Breast epithelium (tissue), 4 donors: ENCODE measurements around the gene NAV2. TPM values are rescaled to one million over a fixed set of nuclear protein-coding genes. Genes with fewer than 3 reads are reported as not detected.

Experiments used
- DNase-seq, 2 donors: peaks; one replicate each; pipeline ENCODE4 v3.0.0-alpha.2; 2019; ENCODE audit warnings: low spot score in 2 of 2
- H3K27ac ChIP-seq, 2 donors: fragments of 200-600 bp; sonication (generic) in 1 of 2; one replicate each; pipeline ENCODE4 v1.5.1; 2016 to 2019; ENCODE audit warnings: mild to moderate bottlenecking in 1 of 2
- H3K27me3 ChIP-seq, 2 donors: fragments of 200-600 bp; sonication (generic) in 1 of 2; one replicate each; pipeline versions ENCODE4 v1.5.1 to v1.6.0; 2017 to 2019; ENCODE audit warnings: control low read depth in 1 of 2, mild to moderate bottlenecking in 1 of 2
- H3K36me3 ChIP-seq: fragments of 200-600 bp; one replicate; pipeline ENCODE4 v1.5.1; 2019
- H3K4me1 ChIP-seq, 2 donors: fragments of 200-600 bp; sonication (generic); one replicate each; pipeline ENCODE4 v1.5.1; 2016 to 2019; ENCODE audit warnings: control low read depth in 1 of 2
- H3K4me3 ChIP-seq, 3 donors: fragments of 200-600 bp; sonication (generic); 1 replicate in 2 of 3; 2 replicates in 1 of 3; pipeline ENCODE4 v1.5.1; 2016 to 2019; ENCODE audit warnings: mild to moderate bottlenecking in 3 of 3, moderate library complexity in 2 of 3
- H3K9me3 ChIP-seq, 2 donors: fragments of 200-600 bp; sonication (generic) in 1 of 2; one replicate each; pipeline ENCODE4 v1.5.1; 2016 to 2019; ENCODE audit warnings: control low read depth in 1 of 2
- CTCF ChIP-seq, 3 donors: fragments of 450-650 bp; IDR thresholded peaks; one replicate each; pipeline ENCODE4 v1.5.1; 2016 to 2017; ENCODE audit warnings: antibody characterized with exemption in 3 of 3, mild to moderate bottlenecking in 3 of 3, moderate library complexity in 3 of 3
- POLR2A ChIP-seq: fragments of 450-650 bp; IDR thresholded peaks from one replicate; pipeline ENCODE4 v1.6.1; 2016; ENCODE audit warnings: antibody characterized with exemption, mild to moderate bottlenecking, moderate library complexity
- POLR2AphosphoS5 ChIP-seq, 3 donors: sonication (generic); formaldehyde crosslinking; IDR thresholded peaks; one replicate each; pipeline ENCODE4 v1.6.1; 2017; ENCODE audit warnings: antibody characterized with exemption in 3 of 3
- intact Hi-C: fragments of 100-400 bp; cut with DNase I; formaldehyde crosslinking; loops from one replicate; pipeline ENCODE4 v1.15.1; 2023; ENCODE audit warnings: low total_unique reads
- total RNA-seq, 3 donors: library from RNA; depleted of rRNA; stranded (reverse); fragments of >200 nt; gene quantifications; one replicate each; pipeline ENCODE4 v1.1.0, GENCODE V29; 2016

The NAV2 gene
- total RNA-seq, 3 donors from 2014 or later, result 28.2 to 61.8 (median 31.4) TPM

GRCh38 chr11:19770277-19770676 lies 57.6 kb downstream of the NAV2 start:
- no peak for TF ChIP-seq CTCF (IDR thresholded peaks at IDR 0.05)
- no peak for TF ChIP-seq POLR2AphosphoS5 (IDR thresholded peaks at IDR 0.05)
- no peak for TF ChIP-seq POLR2A
- Histone ChIP-seq H3K27ac (no peak overlapping the region), H3K4me1 (no peaks in the 10 kb centered on the region), H3K36me3 (no peaks in the 10 kb centered on the region), H3K9me3 (no peaks in the 10 kb centered on the region), H3K4me3 (no peak overlapping the region), H3K27me3 (no peaks in the 10 kb centered on the region)
- no peak for DNase-seq
- intact Hi-C loops, result no loop called here

DNA sequence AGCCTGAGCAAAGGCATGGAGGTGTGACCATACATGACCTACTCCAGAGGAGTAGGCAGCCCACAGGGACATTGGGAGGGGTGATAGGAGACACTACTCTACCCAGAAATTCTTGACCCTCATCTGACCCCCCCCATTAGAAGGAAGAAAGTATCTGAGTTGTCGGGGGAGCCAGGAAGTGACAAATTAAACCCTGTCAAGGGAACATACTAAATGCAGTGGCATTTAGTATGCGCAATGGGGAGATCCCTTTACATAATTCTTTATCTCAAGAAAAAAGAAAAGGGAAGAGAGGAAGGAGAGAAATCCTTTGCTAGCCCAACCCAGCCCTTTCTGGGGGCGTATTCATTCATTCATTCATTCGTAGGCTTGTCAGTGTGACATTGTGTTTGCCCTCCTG lies 58.8 kb downstream of the NAV2 start:
- no peaks in the 10 kb centered on the region for H3K36me3 ChIP-seq
- no peak for TF ChIP-seq POLR2AphosphoS5 (IDR thresholded peaks at IDR 0.05)
- TF ChIP-seq POLR2A, result no peak
- TF ChIP-seq CTCF (IDR thresholded peaks at IDR 0.05), result no peak
- no peak overlapping the region for H3K27ac ChIP-seq
- H3K9me3 ChIP-seq, result no peaks in the 10 kb centered on the region
- H3K4me1 ChIP-seq, result no peaks in the 10 kb centered on the region
- H3K4me3 ChIP-seq, result no peak overlapping the region
- intact Hi-C loops, result no loop called here
- H3K27me3 ChIP-seq, result no peaks in the 10 kb centered on the region
- DNase-seq, result no peak

DNA sequence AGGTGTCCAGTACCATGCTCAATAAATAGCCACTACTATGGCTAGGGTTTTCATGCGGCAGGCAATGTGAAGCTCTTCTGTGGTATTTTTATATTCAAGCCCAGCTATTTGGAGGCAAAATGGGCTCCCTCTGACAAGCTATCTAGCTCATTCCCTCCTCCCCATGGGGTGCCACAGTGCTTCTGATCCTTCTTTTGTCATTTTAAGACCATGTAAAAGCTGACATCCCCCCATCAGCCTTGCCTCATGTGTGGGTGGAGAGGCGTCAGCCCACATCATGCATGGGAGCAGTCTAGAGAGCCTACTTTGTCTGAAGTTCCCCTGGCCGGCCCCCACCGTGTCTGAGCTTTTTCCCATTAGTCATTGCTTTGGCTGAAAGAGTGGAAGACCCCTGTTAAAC lies 59.8 kb downstream of the NAV2 start:
- no peak overlapping the region for H3K4me3 ChIP-seq
- intact Hi-C loops, result no loop called here

DNA sequence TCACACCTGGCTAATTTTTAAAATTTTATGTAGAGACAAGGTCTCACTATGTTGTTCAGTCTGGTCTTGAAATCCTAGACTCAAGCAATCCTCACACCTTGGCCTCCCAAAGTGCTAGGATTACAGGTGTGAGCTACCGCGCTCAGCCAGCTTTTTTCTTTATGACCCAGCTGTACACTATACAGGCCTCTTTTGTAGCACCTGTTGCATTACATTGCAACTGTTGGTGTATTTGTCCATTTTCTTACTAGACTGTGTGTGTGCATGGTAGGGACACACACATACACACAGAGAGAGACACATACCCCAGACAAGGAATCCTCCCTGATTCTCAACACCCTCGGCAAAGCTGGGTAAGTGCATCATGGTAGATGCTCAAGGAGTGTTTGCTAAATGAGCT lies 61.7 kb downstream of the NAV2 start:
- no peak for DNase-seq
- H3K27ac ChIP-seq, result no peak overlapping the region
- intact Hi-C loops, result no loop called here
- H3K36me3 ChIP-seq, result no peaks in the 10 kb centered on the region
- no peak overlapping the region for H3K4me3 ChIP-seq
- TF ChIP-seq POLR2AphosphoS5 (IDR thresholded peaks at IDR 0.05) (no peak), POLR2A (no peak), CTCF (IDR thresholded peaks at IDR 0.05) (no peak)
- no peaks in the 10 kb centered on the region for H3K9me3 ChIP-seq
- H3K4me1 ChIP-seq, result no peaks in the 10 kb centered on the region
- no peaks in the 10 kb centered on the region for H3K27me3 ChIP-seq

More for the DNA sequence above, 59.8 kb downstream of the NAV2 start:
- H3K27ac ChIP-seq, result no peak overlapping the region
- DNase-seq, result no peak
- H3K4me1 ChIP-seq, result no peaks in the 10 kb centered on the region
- H3K27me3 ChIP-seq, result no peaks in the 10 kb centered on the region
- no peaks in the 10 kb centered on the region for H3K9me3 ChIP-seq
- TF ChIP-seq POLR2AphosphoS5 (IDR thresholded peaks at IDR 0.05) (no peak), POLR2A (no peak), CTCF (IDR thresholded peaks at IDR 0.05) (no peak)
- H3K36me3 ChIP-seq, result no peaks in the 10 kb centered on the region

DNA sequence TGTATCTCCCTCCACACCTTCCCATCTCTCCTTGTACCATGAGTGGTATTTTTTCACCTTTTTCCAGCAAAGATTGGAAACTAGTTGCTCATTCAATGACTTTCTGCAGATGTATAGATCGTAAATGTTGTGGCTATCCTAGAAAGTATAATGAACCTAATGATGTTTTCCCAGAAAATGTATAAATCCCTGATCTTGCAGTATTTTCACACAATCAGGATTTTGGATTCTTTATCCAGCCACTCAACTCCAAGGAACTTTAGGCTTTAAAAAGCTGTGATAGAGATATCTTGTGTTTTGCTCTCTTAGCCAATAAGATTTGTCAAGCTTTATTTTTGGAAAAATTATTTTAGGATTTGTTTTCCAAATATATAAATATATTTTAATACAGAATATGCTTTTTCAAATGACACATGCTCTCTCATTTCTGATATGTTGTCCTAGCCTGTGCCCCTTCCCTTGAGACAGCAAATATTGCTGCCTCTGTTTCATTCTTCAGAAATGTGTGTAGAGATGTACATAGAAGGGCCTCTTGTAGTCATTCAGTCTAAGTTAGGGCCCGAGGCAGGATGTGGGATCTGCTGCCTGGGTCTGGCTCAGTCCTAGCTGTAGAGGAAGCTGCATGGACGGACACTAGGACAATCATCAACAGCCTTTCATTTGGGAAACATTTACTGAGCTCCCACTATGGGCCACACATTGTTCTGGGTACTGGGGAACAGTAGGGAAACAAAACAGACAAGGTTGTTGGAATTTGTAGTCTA lies 62.4 kb downstream of the NAV2 start:
- no peak for TF ChIP-seq POLR2A
- TF ChIP-seq POLR2AphosphoS5 (IDR thresholded peaks at IDR 0.05), result no peak
- TF ChIP-seq CTCF (IDR thresholded peaks at IDR 0.05), result no peak
- no peak overlapping the region for H3K4me3 ChIP-seq
- H3K27ac ChIP-seq, result no peak overlapping the region
- H3K27me3 ChIP-seq, result no peaks in the 10 kb centered on the region
- H3K9me3 ChIP-seq, result no peaks in the 10 kb centered on the region
- DNase-seq, result no peak
- no peaks in the 10 kb centered on the region for H3K36me3 ChIP-seq
- no peaks in the 10 kb centered on the region for H3K4me1 ChIP-seq
- intact Hi-C loops, result no loop called here
